CD4-positive, alpha-beta T cell treated with Interleukin-1 beta for 1 hour (primary cell): ENCODE data around the gene KCNN3.

Source experiments
- DNase-seq, 2 donors: peaks; one replicate each; pipeline ENCODE4 v3.0.0-alpha.2; 2020 to 2022

The KCNN3 gene

DNA sequence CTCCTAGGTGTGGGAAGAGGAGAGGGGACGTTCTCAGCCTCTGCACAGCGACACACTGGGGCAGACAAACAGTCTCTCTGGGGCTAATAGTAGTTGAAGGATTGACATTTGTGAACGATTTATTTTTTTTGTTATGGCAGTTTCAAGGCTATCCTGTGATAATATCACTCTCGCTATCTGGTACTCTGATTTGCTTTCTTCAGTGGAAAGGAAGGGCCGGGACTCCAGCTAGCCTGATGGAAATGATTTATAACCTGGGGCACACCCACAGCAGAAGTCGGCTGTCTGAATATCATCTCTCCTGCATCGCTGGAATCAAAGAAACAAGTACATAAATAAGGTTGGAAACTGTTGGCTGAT is 122.7 kb downstream of the KCNN3 start:
- DNase-seq, result no peak

DNA sequence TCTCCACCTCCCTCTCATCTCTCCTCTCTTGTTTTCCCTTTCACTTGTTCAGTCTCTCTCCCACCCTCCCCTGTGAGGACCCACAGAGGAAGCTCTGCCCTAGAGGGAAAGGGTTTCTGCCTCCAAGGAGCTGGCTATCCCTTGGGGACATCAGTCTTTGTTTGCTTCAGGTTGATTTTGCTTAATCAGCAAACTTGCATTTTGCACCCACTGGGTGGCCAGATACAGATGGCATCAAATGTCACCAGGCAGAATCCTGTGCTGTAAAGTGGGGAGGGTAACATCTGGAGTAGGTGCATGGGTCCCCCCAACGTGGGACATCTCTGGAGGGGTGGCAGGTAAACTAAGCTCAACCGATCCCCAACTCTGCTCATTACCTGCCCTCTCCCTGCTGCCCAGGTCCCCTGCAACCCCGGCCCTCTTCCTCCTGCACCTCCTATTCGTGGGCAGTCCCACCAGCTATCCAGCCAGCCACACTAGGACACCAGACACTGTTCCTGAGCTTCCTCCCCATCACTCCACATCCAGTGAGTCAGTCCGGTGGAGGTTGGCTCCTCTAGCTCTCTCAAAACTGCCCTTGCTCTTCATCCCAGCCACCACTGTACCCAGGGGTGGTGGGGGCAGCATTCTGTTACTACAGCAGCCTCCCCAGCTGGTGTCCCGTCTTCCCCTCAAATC is 123.3 kb downstream of the KCNN3 start:
- no peak for DNase-seq

DNA sequence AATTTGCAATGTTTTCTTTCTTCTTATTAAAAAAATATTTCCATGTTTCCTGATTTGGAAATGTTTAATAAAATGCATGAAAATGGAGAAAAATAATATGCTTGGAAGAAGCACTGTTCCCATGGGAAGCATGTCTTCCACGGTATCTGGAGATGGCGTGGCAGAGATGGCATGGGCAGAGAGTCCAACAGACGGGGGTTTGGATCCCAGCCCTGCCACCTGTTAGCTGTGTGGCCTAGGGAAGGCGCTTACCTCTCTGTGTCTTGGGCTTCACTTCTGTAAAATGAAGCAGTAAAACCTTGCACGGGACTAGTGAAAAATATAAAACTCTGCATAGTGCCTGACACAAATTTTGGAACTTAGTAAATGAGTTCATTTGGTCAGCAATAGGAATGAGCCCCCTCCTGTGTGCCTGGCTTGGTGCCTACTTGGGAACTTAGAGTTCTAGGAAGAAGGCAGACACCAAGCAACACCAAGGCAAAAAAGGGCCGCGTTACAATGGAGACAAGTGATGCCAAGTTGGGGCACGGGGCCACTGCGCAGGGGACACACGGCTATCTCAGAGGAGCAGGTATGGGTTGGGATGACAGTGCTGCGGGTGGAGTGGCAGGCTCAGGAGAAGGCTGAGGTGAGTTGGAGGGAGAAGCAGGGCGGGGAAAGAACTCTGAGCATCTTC is 124.2 kb downstream of the KCNN3 start:
- no peak for DNase-seq

DNA sequence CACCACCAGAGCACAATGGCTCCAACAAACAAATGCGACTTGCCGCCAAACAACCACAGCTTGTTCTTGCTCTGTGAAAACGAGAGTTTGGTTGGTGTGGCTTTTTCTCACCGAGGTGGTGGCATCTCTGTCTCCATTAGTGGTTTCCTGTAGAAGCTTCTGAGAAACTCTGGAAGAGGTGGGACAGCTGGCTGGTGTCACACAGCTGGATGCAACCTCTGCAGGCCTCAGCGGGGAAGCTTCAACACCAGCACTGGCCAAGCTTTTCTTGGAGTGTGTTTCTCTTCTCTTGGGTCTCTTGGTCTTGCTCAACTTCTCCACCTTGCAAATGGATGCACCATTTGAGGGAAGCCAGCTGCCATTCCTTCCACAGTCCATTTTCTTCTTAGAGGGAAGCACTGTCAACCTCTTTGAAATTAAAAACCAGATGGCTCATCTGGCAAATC is 124.8 kb downstream of the KCNN3 start:
- no peak for DNase-seq

DNA sequence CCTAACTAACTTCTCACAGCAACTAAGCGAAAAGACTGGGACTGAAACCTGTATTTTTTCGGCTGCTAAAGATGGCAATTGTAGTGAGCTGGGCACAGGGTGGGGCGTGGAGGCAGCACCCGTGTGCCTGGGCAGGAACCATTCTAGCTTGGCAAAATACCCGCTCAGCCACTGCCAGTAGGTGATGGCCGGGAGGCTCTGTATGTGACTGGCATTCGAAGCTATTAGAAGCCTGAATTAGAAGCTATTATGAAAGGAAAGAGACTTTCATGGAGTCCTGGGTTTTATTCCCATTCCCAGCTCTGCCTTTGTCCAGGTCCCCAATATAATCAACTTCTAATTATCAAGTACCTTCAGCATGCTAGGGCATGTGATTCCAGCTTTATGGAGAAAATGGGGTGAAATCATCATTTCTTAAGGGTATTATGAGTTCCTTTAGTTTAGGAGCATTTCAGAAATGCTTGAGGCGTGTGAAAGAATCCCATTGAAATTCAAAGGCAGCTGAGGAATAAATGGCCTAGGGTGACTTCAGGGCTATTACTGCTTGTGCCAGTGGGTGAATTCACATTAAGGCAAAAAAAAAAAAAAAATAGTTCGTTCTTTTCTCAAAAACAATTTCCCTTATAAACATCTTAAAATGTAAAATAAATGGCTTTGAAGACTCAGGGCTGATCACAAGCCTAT is 125.6 kb downstream of the KCNN3 start:
- no peak for DNase-seq

DNA sequence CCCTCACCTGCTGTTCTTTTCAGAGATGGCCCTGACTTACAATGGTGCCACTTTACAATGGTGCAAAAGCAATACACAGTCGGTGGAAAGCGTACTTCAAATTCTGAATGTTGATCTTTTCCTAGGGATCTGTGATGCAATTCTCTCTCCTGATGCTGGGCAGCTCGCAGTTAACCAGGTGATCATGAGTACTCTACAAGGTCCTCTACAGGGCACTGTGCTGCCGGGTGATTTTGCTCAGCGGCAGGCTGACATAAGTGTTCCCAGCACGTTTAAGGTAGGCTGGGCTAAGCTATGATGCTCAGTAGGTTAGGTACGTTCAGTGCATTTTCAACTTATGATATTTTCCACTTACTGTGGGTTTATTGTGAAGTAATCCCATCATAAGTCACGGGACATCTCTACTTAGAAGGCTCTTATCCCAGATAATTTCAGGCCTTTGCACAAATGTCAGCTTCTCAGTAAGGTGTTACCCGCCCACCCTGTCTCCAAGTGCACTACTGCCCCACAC is 126.5 kb downstream of the KCNN3 start:
- DNase-seq, result no peak

DNA sequence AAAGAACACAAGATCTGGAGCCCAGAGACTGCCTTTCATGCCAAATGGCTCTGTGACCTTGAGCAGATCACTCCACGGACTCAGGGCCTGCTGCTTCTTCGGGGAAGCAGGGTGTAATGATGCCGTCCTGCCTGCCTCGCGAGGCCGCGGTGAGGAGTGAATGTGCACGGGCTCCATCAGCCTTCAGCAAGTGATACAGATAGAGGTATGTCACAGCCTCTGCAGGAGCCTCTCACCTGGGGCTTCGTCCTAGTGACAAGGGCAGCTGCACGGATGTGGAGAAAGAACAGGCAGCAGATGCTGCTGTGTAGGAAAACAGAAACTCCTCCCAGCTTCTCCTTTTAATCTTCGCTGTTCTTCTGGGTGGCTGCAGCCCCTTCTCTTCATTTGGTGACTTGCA is 127.5 kb downstream of the KCNN3 start:
- no peak for DNase-seq

DNA sequence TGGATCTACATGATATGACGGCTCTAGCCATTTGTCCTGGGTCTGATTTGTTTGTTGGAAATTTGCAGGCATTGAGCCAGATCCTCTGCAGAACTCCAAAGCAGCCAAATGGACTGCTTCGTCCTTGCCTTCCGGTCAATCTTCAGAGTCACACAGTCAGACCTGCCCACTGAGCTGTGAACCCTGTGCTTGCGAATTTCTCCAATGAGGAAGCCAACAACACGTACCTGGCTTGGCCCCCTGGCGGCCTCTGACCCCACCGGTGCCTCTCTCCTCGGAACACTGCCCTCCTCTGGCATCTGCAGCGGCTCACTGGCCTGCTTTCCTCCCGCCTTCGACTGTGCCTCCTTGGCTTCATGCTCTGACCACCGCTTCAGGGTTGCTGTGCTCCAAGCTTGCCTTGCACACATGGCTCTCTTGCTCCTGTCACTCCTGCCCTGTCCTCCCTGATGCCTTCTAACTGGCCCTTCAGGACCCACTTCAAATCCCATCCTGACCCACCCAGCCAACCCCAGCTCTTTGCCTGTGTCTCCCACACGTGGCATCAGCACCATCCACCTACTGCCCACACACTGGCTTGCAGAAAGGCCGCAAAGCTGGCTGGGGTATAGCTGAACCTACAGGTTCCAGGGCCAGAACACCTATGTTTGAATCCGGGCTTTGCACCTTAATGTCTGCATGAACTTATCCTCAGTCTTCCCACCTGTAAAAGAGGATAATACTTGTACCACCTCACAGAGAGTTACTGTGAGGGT is 128.2 kb downstream of the KCNN3 start:
- DNase-seq, result no peak

DNA sequence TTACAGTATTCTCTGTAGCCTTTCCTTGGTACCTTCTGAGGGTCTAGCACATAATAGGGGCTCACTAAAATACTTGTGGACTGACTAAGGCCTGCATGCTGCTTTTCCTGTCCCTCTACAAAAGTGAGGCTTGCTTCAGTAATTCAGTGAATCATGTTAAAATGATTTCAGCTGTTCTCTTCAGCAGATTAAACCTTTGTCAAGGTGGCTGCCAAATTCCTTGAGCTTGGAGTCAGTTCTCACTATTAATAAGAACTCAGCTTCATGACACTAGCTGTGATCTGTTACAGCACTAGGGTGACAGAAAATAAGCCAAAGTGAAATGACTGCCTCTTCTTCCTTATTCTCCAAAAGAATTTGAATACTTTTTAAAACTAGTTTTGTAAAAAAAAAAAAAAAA is 128.8 kb downstream of the KCNN3 start:
- no peak for DNase-seq

DNA sequence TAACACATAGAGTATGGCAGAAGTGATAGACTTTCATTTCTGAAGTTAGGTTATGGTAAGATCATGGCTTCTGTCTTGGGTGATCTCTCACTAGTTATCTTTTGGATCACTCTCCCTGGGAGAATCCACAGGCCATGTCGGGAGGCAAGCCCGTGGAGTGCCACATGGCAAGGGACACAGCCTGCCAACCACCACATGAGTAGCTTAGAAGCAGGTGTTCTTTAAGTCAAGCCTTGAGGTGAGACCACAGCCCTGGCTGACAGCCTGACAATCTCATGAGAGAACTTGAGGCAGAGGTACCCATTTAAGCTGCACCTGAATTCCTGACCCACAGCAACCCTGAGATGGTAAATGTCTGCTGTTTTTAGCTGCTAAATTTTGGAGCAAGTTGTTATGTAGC is 130.4 kb downstream of the KCNN3 start:
- DNase-seq, result no peak

DNA sequence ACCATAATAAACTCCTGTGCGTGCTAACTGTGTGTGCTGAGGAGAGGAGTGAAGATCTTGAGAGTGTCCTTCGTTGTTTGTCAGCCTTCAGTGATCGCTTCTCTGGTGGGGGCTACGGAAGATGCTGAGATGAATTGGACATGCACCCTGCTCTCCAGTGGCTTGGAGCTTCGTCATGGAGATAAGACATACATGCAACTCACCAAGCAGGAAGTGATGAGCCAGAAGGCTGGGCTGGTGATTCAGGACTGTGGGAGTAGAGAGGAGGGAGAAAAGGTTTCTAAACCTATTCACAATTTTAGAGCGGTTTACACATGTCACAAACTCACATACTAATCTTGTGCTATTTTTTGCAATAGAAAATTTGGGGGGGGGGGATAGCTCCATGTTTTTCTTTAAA is 133.2 kb downstream of the KCNN3 start:
- DNase-seq, result peak in 1 of 2 donors; percentile 29

DNA sequence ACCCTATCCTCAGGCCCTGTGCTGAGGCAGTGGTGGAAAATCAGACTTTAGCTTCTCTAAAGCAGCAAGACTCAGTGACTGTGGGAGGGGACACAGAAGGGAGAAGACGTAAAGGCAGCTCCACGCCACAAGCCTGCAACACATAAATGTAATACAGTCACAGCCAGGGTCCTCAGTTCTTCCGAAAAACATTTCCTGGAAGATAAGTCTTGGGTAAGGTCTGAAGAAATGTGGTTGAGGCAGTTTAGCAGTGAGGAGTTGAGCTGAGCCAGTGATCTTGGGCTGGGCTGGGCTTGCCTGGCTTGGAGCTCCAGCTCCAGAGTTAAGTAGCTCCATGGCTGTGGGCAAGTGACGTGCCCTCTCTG is 134.3 kb downstream of the KCNN3 start:
- DNase-seq, result no peak

DNA sequence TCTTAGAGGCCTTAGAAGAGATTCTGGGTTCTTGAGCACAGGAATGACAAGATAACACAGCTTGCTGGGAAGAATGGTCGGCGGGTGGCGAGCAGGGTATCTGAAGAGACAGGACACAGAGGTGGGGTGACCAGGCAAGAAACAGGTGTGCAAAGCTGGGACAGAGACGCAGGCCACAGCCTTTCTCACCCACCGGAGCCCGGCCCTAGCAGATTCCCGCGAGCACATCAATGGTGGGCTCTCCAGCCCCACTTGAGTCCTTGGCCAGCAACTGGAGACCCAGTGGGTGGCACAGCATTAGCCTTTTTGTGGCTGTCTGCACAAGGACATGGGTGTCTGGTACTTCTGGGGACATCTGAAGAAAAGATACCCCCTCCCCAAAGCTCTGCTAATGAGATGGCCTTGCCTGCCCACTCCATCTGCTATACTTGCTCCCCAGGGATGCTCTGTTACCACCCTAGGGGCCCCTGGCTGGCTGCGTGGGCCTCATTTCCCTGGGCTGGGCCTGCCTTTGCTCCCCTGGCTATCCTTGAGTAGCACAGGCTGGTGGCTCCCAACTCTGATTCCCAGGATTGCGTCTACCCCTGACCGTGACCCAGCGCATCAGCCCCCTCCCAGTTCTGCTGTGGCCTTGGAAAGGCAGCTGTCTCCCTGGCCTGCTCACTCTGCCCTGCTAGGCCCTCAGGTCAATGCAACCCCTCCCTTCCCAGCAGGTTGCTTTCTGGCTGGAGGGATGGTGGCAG is 134.8 kb downstream of the KCNN3 start:
- no peak for DNase-seq

DNA sequence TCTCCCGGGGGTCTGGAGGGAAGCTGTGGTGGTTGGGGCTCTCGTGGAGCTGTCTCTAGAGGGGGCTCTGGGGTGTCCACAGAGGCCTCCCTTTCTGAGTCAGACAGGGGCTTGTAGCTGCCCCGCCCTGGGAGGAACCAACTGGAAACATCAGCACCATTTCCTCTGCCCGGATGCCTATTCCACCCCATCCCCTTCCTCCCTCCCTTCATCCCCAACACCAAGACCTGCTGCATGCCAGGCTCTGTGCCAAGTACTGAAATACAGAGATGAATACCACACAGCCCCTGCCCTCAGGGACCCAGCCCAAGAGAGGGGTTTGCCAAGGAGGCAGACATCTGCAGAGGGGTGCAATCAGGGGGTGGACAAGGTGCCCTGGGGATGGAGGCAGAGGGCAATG is 136.5 kb downstream of the KCNN3 start:
- no peak for DNase-seq

DNA sequence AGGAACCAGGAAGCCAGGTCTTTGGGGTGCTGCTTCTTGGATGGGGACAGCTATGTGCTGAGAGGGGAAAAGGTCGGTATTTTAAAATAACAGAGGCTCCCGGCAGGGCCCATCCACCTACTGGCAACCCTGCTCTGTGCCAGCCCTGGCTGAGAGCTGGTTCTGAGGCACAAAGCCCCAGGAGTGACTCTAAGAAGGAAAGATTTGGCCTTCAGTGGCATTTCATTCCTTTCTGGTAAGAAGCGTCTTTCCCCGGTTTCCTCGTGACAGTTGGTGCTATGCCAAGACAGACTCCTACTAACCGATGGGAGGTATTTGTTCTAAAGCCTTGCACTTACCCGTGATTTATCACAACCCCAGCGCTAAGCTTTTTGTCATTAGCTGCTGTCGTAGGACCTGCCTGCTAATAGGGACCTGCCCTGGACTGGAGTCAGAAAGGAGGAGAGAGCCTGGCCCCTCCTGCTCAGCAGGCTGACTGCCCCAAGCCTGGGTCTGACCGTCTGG is 139.0 kb downstream of the KCNN3 start:
- no peak for DNase-seq

DNA sequence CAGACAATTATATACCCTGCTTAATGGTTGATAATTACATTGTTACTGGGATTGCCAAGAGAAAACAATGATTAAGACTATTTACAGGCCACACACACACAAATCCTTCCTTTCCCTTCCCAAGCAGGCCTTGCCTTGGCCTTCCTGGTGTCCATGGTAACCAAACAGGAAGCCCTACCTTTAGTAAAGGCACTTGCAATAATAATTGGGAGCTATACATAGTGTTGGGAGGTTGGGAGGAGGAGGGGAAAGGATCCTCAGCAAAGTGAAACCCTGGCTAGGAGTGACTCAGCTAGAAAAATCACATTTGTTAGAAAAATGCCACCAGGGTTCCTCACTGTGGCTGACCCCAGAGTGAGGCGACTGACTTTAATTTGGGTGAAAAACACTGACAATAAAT is 139.8 kb downstream of the KCNN3 start:
- DNase-seq, result no peak

DNA sequence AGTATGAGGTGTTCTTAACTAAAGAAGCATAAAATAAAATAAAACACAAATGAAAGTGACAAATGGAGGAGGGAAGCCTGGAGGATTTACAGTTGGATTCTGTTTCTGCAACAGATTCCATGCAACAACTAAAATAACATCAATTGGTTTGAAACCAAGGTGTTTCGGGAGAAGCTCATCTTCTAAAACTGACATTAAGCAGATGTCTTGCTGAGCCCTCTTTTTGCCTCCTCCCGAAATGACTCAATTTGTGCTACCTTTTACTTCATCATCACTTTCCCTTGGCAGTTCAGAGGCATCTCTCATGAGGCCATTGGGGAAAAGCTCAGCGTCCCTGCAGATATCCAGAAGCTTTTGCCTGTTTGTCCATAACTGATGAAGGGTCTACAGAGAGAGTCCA is 140.5 kb downstream of the KCNN3 start:
- no peak for DNase-seq

DNA sequence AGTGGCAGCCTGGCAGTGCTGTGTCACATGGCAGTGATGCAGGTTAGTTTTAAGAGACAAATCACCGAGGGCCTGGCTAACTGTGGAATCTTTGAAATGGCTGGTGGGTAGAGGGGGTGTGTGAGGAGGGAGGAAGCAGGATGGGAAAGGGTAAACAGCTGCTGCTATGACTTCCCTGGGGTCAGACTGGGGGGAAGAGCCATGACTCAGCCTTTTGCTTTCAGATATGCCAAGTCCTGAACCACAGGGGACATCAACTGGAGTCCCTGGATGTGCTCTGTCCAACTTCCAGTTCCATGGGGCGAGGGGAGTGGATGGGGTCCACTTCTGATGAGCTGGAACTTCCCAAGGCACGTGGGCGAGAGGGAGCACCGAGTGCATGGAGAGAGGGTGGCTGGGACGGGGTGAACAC is 141.0 kb downstream of the KCNN3 start:
- DNase-seq, result no peak

DNA sequence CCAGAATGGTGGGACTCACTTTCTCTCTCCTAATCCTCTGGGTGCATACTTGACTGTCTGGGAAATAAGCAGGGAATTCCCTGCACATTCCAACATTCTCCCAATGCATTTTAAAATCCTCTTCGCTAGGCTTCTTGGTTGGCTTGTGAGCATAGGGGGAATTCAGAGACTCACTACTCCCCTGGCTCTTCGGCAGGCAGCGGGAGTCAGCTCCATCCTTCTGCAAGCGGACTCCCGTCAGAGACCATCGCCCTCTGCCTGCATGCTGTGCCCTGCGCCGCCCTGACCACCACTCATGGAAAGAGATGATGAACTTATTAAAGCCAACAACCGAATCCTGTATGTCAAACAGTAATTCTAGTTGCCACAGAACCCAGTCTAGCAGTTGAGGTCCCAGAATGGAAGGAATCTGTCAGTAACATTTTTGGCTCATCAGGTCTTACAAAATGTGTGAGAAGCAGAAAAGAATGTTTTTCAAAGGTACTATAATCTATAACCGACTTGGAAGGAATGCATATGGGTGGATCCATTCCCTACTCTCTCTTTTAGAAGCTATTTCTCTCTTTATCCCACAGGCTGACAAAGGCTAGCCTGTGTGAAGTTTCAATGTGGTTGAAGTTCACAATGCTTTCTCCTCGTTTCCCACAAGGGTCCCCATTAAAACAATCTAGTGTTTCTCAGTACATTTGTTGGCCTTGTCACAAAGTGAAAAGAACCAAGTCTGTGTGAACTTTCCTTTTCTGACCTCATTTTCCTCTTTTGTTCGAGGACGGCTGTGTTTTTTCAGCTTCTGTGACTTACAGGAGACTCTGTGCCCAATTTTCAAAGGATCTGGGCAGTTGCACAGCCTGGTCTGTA is 143.0 kb downstream of the KCNN3 start:
- no peak for DNase-seq

DNA sequence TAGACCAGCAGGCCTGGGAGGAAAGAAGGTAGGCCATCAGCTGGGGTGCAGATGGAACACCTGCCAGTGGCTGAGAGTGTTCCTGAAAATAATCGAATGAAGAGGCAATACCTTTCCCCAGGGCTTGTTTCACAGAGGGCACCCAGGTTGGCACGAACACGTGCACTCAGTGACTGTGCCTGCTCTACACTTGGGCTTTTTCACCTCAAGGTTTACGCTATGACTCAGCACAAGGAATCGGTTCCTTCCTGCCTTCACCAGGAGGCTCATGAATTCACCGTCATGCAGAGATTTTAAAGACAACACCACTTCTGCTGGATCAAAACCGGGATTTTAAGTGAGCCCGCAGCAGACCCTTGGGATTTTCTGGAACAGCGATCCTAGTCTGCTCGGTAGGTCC is 143.6 kb downstream of the KCNN3 start:
- peak in 1 of 2 donors; percentile 9 for DNase-seq

DNA sequence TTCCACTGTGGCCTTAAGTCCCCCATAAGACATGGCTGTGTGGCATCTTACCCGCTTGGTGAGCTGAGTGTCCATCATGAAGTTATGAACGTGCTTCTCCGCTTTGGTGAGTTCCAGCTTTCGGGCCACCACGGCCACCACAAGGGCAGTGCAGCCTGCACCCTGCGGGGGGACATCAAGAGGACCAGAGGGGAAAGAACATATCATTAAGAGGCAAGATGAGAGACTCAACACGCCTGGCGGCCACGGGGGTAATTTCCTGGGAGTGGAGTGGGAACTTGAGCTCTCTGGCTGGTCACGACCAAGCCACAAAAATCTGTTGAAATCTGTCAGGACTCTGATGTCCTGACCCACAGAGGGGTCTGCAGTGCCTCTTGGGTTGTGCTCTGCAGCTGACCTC is 144.2 kb downstream of the KCNN3 start:
- DNase-seq, result no peak
